Activated CD8-positive, alpha-beta memory T cell treated with anti-CD3 and anti-CD28 coated beads, Interleukin-2, amount 50 U/mL, for 1 hour (primary cell): ENCODE measurements around the gene KLHL8.

Source experiments
- DNase-seq: peaks from one replicate; pipeline ENCODE4 v3.0.0-alpha.2; 2020; ENCODE audit errors: extremely low read depth

Gene KLHL8

DNA sequence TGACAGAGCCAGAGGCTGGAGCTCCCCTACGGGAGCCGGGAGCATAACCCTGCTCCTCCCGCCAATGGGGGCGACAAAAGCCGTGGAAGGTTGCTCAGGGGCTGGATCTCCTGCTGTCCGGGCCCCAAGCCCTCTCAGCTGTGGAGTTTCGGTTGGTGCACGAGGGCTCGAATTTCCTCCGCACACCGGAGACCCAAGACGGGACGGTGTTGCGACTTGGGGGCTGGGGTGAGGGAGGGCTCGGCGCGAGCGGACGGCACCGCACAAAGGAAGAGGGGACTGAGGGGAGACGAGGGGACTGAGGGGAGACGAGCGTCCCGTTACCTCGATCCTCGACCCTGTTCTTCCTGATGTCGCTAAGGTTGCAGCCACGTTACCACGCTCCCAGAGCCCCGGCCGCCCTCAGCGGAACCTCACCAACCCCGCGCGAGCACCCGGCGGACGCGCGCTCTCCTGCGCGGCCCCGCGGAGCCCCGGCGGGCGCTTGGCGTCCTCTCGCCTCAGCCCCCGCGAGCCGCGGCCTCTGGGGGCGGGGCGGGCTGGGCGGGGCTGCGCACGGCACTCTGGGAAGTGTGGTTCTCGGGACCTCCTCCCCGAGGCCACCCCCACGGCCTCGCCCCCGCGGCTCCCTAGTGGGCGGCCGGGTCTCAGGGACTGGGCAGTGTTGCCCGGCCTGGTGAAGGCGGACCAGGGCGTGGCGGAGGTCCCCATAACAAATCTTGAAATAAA, at the start of gene KLHL8:
Gene KLHL8, minus strand, starts transcription at position 525 of the 729 bp plus-strand sequence. CDS start 25,079 bp downstream, outside the sequence.
- peak; percentile 36 for DNase-seq

DNA sequence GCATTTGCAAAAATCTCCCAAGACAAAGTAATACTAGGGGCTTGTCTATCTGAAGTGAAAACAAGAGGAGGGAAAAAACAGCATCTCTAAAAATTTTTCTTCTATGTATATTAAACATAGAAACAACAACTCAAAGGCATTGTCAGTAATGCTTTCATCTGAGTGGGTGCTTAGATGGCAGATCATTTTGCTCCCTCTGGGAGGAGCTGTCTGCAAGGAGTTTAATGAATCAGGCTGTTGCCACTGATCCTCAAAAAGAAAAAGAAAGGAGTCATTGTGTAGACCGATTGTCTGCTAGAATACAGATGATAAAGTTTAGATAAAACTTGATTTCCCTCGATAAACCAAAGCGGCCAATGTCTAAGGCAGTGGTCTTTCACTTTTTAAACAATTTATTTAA, 49.7 kb upstream of the KLHL8 start:
- no peak for DNase-seq

DNA sequence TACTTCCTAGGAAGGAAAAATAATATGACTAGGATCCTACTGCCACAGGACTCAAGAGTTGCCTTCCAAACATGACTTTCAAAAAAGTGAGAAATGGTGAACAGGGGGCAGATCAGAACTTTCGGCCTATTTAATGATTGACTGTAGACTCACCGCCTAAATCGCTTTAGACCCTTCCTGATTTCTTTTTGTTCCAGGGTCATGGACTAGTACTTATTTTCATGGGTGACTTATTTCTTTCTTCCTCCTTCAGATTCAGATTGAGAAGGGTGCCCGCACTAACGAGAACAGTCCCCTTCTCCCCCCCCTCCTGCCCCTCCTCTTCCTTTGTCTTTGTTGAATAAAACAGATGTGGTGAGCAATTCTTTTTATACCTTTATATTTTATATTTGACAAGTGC, 48.0 kb upstream of the KLHL8 start:
- DNase-seq, result no peak

DNA sequence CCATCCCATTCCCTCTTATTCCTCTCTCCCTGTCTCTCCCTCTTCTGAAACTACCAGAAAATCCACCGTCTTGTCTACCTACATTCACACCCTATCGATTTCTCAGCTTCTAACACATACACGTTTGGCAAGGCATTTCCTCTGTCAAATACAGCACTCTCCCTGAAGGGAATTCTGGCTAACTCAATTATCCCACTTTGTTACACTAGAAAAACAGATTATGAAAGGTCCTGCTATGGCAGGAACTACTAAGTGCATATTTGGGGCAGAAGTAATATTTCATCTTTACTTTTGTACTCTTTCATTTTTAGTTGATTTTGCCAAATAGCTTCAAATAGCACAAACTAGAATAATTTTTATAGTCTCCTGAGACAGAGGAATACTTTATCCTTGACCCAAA, 46.6 kb upstream of the KLHL8 start:
- no peak for DNase-seq

DNA sequence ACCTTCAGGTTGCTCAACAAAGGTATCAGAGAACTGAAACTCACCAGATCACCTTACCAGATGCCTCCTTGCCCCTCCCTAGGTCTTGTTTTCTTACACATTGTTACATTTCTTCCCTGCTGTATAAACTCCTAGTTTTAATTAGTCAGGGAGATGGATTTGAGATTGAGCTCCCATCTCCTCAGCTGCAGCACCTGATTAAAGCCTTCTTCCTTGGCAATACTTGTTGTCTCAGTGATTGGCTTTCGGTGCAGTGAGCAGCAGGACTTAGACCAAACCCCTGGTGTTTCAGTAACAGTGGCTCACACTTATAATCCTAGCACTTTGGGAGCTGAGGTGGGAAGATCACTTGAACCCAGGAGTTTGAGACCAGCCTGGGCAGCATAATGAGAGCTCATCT, 42.5 kb upstream of the KLHL8 start:
- no peak for DNase-seq

DNA sequence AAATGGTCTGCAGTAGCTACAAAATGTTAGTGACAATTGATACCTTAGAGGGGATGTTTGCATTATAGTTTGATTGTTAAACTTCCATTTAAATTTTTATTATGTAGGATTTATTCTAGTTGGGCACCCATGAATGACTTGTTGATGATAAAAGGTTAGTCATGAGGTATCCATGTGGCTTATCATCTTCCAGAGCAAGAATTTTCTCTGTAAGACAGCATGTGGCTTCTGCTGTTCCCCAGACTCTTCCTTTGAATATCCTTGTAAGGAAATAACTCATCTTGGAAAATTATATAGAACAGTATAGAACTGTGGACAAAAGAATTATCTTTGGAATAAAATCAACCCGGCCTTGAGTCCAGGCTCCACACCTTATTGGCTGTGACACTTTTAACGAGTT, 40.1 kb upstream of the KLHL8 start:
- DNase-seq, result no peak

DNA sequence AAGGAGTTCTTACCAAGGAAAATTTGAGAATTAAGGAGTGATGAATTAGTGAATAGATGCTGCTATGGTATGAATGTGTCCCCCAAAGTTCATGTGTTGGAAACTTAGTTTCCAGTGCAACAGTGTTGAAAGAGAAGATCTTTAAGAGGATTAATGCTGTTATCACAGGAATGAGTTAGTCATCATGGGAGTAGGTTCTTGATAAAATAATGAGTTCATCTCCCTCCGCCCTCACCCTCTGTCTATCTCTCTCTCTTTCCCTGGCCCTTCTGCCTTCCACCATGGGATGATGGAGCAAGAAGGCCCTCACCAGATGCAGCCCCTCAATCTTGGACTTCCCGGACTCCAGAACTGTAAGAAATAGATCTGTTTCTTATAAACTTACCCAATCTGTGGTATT, 38.3 kb upstream of the KLHL8 start:
- no peak for DNase-seq

DNA sequence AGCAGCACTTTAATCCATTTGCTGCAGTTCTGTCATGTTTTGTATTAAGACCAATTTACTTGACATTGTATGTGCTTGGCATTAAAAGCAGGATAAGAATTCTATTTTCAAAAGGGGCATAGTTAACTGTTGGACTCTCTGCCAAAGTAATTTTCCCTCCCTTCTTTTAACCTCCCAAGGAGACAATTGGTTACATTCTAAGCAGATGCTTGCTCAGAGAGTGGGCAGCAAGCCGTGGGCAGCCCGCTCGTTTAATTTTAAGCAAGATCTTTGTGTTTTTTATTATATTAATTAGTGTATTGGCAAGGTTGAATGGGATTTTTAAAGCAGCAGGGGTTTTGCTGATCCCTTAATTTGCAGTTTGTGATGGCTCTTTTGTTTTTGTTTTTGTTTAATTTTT, 37.1 kb upstream of the KLHL8 start:
- DNase-seq, result no peak

DNA sequence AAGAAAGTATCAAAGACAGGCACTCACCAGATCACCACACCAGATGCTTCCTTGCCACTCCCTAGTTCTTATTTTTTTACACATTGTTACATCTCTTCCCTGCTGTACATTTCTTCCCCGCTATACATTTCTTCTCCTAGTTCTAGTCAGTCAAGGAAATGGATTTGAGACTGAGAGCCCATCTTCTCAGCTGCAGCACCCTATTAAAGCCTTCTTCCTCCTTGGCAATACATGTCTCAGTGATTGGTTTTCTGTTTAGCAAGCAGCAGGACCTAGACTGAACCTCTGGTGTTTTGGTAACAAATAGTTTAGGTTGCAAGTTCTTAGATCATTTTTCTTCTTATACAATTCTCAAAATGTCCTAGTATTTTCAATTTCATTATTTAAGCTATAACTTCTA, 35.3 kb upstream of the KLHL8 start:
- DNase-seq, result no peak

DNA sequence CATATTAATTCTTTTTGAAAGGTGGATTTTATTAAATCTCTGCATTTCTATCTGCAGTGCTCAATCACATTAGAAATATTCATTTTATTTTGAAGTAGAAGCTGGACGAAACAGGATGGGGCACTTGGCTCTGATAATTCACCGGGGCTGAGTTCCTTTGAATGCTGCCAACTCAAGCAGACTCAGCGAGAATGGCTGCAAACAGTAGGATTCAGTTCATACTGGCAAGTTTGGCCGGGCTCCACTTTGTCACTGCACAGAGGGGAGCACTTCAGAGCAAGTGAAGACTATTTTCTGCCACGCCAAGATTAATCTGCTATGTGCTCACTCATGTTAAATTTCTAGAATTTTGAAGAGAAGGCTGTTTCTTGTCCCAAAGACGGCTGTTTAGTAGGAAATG, 30.7 kb upstream of the KLHL8 start:
- no peak for DNase-seq

DNA sequence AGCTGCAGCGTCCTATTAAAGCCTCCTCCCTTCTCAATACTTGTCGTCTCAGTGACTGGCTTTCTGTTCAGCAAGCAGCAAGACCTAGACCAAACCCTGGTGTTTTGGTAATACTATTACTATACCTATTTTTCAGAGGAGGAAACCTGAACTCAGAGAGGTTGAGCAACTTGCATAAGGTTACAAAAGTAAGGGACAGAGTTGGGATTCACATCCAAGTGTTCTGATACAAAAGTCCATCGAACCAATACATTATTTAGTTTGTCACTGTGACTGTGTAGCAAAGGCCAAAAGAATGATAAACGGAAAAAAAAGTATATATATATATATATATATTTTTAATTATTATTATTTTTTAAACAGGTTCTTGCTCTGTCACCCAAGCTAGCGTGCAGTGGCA, 29.9 kb upstream of the KLHL8 start:
- no peak for DNase-seq

DNA sequence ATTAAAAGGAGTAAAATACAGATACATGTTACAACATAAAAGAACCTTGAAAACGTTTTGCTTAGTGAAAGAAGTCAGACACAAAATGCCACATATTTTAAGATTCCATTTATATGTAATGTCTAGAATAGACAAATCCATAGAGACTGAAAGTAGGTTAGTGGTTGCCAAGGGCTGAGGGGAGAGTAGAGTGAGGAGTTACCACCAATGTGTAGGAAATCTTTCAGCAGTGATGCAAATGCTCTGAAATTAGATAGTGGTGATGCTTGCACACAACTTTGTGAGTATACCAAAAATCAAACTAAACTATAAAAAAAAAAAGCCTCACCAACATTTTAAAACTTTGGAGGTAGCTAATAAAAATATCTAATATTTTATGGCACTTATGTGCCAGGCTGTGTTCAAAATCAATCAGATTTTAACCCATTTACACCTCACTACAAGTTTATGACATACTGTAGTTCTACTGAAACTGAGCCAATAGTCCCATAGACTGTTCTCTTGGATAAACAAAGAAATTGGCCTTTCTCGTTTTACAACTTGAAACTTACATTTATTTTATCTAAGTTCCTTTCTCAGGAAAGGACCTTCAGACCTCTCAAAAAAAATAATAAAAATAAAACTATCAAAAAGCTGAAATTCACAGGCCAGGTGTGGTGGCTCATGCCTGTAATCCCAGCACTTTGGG, 29.1 kb upstream of the KLHL8 start:
- no peak for DNase-seq

DNA sequence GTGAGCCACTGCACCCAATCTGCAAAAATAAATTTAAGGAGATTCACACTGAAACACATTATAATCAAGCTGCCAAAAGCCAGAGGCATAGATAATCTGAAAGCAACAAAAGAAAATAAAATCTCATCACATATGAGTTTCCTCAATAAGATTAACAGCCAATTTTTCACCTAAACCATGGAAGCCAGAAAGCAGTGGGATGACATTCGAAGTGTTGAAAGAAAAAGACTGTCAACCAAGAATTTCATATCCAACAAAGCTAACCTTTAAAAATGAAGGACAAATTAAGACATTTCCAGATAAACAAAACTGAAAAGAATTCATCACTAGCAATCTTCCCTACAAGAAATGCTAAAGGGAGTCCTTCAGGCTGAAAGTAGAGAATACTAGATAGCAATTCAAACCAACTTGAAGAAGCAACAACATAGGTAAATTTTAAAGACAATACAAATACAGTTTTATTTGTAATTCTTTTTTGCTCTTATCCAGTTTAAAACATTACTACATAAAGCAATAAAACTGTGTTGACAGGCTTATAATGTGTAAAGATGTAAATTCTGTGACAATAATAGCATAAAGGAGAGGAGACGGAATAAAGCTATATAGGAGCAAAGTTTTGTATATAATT, 23.1 kb upstream of the KLHL8 start:
- no peak for DNase-seq

DNA sequence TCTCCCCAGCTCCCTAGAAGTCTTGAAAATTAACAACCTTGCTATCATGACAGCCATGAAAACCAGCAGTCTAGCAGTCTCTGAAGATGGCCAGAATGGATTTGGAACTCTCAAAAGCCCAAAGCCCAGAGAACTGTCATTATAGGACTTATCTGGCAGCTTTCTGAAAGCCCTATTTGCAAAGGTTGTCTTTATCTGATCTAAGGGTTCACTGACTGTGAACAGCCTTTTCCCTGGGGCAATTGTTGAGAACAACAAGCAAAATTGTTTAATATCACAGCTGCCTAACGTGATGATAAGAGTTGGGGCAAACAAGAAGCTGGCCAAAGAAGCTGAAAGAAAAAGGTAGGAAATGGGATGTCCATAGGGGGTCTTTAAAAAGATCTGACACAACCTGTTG, 20.9 kb upstream of the KLHL8 start:
- DNase-seq, result no peak

DNA sequence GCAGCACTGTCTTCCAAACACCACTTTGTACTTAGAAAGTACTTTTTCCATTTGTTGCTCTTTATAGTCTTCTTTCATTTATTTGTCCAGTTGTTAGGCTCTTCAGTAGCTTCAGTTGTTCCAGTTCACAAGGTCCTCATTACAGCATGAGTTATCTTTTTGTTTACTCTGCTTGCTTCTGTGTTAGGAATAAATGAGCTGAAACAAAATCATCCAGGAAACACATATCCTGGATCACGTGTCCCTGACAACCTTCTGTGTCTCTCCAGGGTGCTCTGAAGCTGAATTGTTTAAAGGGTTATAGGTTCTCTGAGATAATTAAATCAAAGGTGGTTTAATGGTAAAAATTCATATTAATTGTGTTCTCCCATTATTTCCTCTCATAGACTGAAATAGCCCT, 19.9 kb upstream of the KLHL8 start:
- DNase-seq, result no peak

DNA sequence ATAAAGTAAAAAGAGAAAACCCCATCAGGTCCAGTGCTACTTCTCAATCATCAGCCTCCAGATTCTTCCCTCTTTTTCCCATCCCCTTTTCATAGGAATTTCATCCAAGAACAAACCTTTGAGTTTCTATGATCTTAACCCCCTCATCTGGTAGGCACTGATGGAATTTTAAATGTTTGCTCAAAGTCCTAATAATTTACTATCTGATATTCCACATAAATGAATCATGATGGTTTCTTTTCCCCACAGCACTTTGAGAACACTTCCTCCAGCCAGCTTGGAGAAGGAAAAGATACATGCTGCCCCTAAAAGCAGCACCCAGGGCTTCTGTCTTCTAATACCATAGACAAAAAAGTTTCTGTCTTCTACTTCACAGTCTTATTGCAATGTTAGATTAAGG, 19.4 kb upstream of the KLHL8 start:
- no peak for DNase-seq

DNA sequence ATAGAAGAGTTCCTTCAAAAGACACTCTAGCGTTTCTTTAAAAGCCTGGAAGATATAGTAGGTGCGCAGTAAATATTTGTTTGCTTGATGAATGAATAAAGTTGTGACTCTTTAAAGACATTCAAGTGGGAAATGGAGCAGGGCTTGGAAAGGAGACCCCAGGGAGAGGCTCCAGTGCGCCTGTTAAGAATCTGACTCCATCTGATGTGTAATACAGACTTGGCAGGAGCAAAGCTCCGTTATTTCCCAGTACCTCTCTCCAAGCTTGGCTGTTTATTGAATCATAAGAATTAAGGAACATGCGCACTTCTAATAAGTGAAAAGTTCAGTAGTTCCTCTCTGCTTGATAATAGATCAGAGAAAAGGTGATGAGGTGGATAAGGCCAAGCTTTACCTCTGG, 18.8 kb upstream of the KLHL8 start:
- DNase-seq, result no peak

DNA sequence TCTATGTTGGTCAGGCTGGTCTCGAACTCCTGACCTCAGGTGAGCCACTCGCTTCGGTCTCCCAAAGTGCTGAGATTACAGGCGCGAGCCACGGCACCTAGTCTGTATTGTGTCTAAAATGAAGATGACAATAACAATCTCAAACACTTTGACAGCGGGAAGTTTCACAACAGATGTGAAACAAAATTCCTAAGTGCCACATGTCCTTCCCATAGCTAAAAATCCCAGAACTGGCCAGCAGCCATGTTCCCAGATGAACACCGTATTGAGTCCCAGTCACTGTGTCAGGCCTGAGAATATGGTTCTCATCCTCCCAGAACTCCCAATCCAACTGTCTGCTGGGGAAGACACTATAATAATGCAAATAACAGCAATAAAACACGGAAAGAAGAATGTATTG, 16.4 kb upstream of the KLHL8 start:
- DNase-seq, result no peak

DNA sequence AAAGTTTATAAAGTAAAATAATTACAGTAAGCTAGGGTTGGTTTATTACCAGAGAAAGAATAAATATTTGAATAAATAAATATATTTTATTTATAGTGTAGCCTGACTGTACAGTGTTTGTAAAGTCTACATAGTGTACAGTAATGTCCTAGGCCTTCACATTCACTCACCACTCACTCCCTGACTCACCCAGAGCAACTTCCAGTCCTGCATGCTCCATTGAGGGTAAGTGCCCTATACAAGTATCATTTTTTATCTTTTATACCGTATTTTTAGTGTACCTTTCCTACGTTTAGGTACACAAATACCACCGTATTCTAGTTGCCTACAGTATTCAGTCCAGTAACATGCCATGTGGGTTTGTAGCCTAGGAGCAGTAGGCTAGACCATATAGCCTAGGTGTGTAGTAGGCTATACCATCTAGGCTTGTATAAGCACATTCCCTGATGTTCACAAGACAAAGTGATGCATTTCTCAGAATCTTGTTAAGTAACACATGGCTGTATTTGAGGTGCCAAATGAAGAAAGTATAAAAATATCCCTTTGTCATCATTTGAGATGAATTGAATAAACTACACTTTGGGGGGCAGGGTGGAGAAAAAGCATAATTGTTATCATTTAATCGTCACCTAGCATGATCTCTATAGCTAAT, 14.7 kb upstream of the KLHL8 start:
- DNase-seq, result no peak

DNA sequence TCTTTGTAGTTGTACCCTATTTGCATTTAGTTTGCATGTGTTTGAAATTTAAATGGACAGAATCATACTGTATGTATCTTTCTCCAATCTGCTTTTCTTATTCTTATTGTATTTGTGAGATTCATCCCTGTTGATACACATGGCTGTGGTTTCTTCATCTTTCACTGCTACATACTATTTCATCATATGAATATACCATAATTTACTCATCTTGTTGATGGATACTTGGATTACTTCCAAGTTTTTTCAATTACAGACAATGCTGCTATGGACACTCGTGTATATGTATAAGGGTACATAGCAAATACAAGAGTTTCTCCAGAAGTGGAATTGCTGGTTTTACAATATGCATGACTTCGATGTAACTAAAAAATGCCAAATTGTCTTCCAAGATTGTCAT, 11.8 kb upstream of the KLHL8 start:
- DNase-seq, result no peak

DNA sequence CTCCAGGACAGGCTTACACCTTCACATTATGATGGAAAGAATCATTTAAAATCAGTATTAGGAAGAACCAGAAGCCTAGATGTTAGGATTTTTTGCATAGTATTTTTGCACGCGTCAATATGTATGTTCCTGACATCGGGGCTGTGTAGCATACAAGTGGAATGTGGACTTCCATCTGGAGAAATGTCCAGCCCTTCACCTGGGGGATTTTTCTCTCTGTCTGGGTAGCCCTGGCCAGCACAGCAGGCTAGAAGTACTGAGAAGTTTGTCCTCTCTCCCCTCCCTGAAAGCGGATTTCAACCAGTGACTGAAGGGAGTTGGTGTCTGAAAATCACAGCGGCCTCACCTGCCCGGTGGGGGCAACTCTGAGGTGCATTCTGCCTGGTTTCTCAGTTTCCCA, 10.4 kb upstream of the KLHL8 start:
- DNase-seq, result no peak

DNA sequence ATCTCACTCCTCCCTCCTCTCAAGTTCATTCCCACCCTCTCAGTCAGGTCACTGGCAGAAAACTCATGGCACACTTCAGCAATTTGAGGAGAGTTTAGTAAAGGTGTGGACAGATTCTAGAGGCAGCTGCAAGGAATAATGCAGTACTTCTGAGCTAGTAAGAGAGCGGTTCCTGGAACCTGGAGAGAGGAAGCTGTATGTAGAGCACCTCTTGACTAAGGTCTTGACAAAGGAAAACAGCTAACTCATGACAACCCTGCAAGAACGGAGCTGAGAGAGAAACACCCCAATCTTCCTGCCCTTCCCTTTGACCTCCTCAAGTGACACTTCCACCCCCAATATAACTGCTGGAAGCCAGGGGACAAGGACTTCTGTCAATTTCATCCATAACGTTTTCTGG, 9.6 kb upstream of the KLHL8 start:
- no peak for DNase-seq
